ENCODE measurements around the gene RAB21. TPM values are rescaled to one million over a fixed set of nuclear protein-coding genes. Genes with fewer than 3 reads are reported as not detected.
A peak's percentile ranks its signal among the peaks of the same experiment; 100 is the strongest.

Gene RAB21
- total and polyA plus RNA-seq, 9 donors = 8.8 to 77.0 (median 64.3) TPM

DNA sequence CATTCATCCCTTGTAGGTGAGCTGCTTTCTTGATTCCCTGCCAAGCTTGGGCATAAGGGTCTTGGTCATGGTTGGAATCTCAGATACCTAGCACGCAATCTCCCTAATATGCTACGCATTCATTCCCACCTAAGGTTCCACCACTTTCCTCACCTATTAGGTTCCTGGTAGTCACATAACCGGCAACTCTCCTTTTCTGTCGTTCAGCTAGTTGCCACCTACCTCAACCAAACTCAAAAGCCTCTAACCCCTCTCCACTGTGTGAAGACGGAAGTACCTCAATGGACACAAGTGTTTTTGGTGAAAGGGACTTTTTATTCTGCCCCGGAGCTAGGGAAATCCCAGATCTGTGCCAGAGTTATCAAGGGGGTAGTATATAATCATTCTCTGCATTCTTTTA, 83.6 kb downstream of the RAB21 start:
- Histone ChIP-seq H3K4me3 (no peak overlapping the region), H3K4me1 (ENCODE audit: insufficient read depth) (peaks cover 11% of the 10 kb centered on the region), H3K27me3 (no peaks in the 10 kb centered on the region), H3K27ac (no peak overlapping the region), H3K9me3 (no peaks in the 10 kb centered on the region), H3K36me3 (no peaks in the 10 kb centered on the region)
- TF ChIP-seq CTCF (IDR thresholded peaks at IDR 0.05) (no peak), POLR2A (IDR thresholded peaks at IDR 0.05) (no peak), EP300 (IDR thresholded peaks at IDR 0.05) (no peak)
- WGBS, 3 donors = 79 to 97% (median 89%) methylated on average over 6 of the region's 6 CpGs
- intact Hi-C loops (cut with DNase I) = no loop called here
- DNase-seq = no peak

- intact Hi-C loops (cut with DNase I) = no loop called here
- no peaks in the 10 kb centered on the region for H3K9me3 ChIP-seq
- H3K36me3 ChIP-seq = no peaks in the 10 kb centered on the region
- no peak for TF ChIP-seq CTCF (IDR thresholded peaks at IDR 0.05)
- TF ChIP-seq POLR2A (IDR thresholded peaks at IDR 0.05) = no peak
- no peak for TF ChIP-seq EP300 (IDR thresholded peaks at IDR 0.05)
- H3K4me1 ChIP-seq (ENCODE audit: insufficient read depth) = peaks cover 11% of the 10 kb centered on the region
- H3K27ac ChIP-seq = peak overlapping the region in 1 of 2 donors; percentile 82
- H3K27me3 ChIP-seq = no peaks in the 10 kb centered on the region
- H3K4me3 ChIP-seq = peak overlapping the region; percentile 84
- 95 to 99% (median 97%) methylated on average over 6 of the region's 6 CpGs for WGBS, 3 donors
- DNase-seq = no peak
Measured at GRCh38 chr12:71838676-71839075, 84.0 kb downstream of the RAB21 start.

DNA sequence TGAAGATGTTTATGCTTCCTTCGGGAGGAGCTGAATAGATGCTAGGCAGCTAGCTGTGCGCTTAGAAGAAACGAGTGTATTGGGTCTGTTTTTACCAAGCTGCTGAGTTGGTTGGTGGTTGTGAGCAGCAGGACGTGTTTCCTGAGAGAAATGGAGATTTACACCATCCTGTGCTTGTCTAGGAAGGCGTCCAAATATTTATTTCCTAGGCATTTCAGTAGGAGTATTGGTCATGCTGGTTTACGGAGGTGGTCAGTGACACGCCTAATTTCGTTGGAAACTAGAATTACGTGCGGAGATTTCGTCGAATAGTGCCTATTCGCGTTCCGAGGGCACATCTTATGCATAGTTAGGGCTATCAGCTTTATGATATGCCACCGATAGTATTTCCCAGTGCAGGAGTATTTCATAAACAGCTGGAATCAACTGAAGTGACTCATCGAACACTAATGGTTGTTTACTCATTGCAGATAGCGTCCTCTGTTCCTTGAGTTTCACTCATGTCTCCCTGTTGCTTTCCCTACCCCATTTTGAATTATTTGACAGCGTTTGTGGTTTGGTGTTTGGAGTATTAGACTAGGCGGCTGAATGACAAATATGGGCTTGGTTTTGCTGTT, 85.7 kb downstream of the RAB21 start:
- Histone ChIP-seq H3K27me3 (no peaks in the 10 kb centered on the region), H3K9me3 (no peaks in the 10 kb centered on the region), H3K4me1 (ENCODE audit: insufficient read depth) (peaks cover 13% of the 10 kb centered on the region), H3K36me3 (no peaks in the 10 kb centered on the region), H3K27ac (peak overlapping the region; percentile 82 to 96), H3K4me3 (peak overlapping the region; percentile 84)
- WGBS, 3 donors = 0 to 1% (median 0%) methylated on average over 20 of the region's 20 CpGs
- no peak for TF ChIP-seq EP300 (IDR thresholded peaks at IDR 0.05)
- TF ChIP-seq CTCF (IDR thresholded peaks at IDR 0.05) = no peak
- no peak for DNase-seq
- intact Hi-C loops (cut with DNase I) = no loop called here

GRCh38 chr12:71846322-71846940, 91.8 kb downstream of the RAB21 start:
- H3K9me3 ChIP-seq = no peaks in the 10 kb centered on the region
- peaks cover 5% of the 10 kb centered on the region for H3K4me1 ChIP-seq (ENCODE audit: insufficient read depth)
- no peak overlapping the region for H3K27ac ChIP-seq
- no peak for TF ChIP-seq EP300 (IDR thresholded peaks at IDR 0.05)
- no peak for TF ChIP-seq POLR2A (IDR thresholded peaks at IDR 0.05)
- no peak for TF ChIP-seq CTCF (IDR thresholded peaks at IDR 0.05)
- no peak overlapping the region for H3K4me3 ChIP-seq
- H3K36me3 ChIP-seq = no peaks in the 10 kb centered on the region
- 71 to 81% (median 80%) methylated on average over 3 of the region's 3 CpGs for WGBS, 3 donors
- H3K27me3 ChIP-seq = no peaks in the 10 kb centered on the region
- intact Hi-C loops (cut with DNase I) = no loop called here
- DNase-seq = no peak
